GM15510 (cell line): ENCODE results near the gene TPCN2.

Experiments used
- POLR2A ChIP-seq: IDR thresholded peaks from 3 replicates; pipeline ENCODE4 v1.6.1; 2011; ENCODE audit warnings: borderline replicate concordance; ENCODE audit not compliant: insufficient read length; ENCODE audit errors: extremely low read depth

Gene TPCN2

GRCh38 chr11:69111624-69112542, 63.2 kb downstream of the TPCN2 start:
- no peak for TF ChIP-seq POLR2A

- TF ChIP-seq POLR2A, result no peak
Measured at GRCh38 chr11:69113226-69113625, 64.5 kb downstream of the TPCN2 start.

GRCh38 chr11:69113646-69114340, 65.1 kb downstream of the TPCN2 start:
- TF ChIP-seq POLR2A, result no peak

- TF ChIP-seq POLR2A, result no peak
Measured at GRCh38 chr11:69114362-69114761, 65.6 kb downstream of the TPCN2 start.

GRCh38 chr11:69114811-69115523, 66.2 kb downstream of the TPCN2 start:
- no peak for TF ChIP-seq POLR2A

- TF ChIP-seq POLR2A, result no peak
Measured at GRCh38 chr11:69115586-69116560, 67.1 kb downstream of the TPCN2 start.

GRCh38 chr11:69116671-69117070, 67.9 kb downstream of the TPCN2 start:
- TF ChIP-seq POLR2A, result no peak

GRCh38 chr11:69119190-69119589, 70.5 kb downstream of the TPCN2 start:
- no peak for TF ChIP-seq POLR2A

- TF ChIP-seq POLR2A, result no peak
Measured at GRCh38 chr11:69120096-69120875, 71.6 kb downstream of the TPCN2 start.

- no peak for TF ChIP-seq POLR2A
Measured at GRCh38 chr11:69121021-69121420, 72.3 kb downstream of the TPCN2 start.

- no peak for TF ChIP-seq POLR2A
Measured at GRCh38 chr11:69121621-69122325, 73.0 kb downstream of the TPCN2 start.

- TF ChIP-seq POLR2A, result no peak
Measured at GRCh38 chr11:69122326-69122629, 73.5 kb downstream of the TPCN2 start.
